ENCODE measurements around the gene OSM. TPM values are rescaled to one million over a fixed set of nuclear protein-coding genes. Genes with fewer than 3 reads are reported as not detected.

The OSM gene
- total and polyA plus RNA-seq, 2 donors (not counting 3 experiments of a cell fraction or from before 2014, with no cell fraction given), result not detected

DNA sequence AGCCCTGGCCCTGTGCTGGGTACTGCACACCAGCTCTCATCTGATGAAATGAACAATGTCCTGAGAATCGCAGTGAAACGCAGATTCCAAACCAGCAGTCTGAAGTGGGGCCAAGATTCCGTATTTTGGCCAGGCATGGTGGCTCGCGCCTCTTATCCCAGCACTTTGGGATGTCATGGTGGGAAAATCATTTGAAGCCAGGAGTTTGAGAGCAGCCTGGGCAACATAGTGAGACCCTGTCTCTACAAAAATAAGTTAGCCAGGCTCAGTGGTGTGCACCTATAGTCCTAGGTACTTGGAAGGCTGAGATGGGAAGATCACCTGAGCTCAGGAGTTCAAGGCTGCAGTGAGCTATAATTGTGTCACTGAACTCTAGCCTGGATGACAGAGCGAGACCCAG is 33.1 kb downstream of the OSM start:
- no TSS peak for BruUV-seq (replicated peaks)
- no peaks in the 10 kb centered on the region for H3K4me1 ChIP-seq (ENCODE audit: control insufficient read depth, extremely low read depth, insufficient read depth, low read length)
- POLR2A ChIA-PET, result no interaction called here
- FAIRE-seq, result no peak
- TF ChIP-seq POLR2AphosphoS5 (IDR thresholded peaks at IDR 0.05; ENCODE audit: insufficient read depth, low read depth, low read length), result no peak
- TF ChIP-seq, protein P1, sequence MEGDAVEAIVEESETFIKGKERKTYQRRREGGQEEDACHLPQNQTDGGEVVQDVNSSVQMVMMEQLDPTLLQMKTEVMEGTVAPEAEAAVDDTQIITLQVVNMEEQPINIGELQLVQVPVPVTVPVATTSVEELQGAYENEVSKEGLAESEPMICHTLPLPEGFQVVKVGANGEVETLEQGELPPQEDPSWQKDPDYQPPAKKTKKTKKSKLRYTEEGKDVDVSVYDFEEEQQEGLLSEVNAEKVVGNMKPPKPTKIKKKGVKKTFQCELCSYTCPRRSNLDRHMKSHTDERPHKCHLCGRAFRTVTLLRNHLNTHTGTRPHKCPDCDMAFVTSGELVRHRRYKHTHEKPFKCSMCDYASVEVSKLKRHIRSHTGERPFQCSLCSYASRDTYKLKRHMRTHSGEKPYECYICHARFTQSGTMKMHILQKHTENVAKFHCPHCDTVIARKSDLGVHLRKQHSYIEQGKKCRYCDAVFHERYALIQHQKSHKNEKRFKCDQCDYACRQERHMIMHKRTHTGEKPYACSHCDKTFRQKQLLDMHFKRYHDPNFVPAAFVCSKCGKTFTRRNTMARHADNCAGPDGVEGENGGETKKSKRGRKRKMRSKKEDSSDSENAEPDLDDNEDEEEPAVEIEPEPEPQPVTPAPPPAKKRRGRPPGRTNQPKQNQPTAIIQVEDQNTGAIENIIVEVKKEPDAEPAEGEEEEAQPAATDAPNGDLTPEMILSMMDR (IDR thresholded peaks at IDR 0.05; ENCODE audit: extremely low read depth in 1 of 2, insufficient read depth in 1 of 2, low read depth in 1 of 2, low read length in 2 of 2), result no peak
- TF ChIP-seq, protein P2, sequence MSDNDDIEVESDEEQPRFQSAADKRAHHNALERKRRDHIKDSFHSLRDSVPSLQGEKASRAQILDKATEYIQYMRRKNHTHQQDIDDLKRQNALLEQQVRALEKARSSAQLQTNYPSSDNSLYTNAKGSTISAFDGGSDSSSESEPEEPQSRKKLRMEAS (IDR thresholded peaks at IDR 0.05; ENCODE audit: insufficient read depth, insufficient read length), result no peak
- no peak for TF ChIP-seq FOS (IDR thresholded peaks at IDR 0.05; ENCODE audit: borderline replicate concordance, insufficient read depth, low read length)
- TF ChIP-seq POLR2A (IDR thresholded peaks at IDR 0.05; ENCODE audit: low read depth, low read length), result no peak
- no peak for TF ChIP-seq GATA2 (IDR thresholded peaks at IDR 0.05; ENCODE audit: insufficient read depth, insufficient read length, low read depth, low read length)
- TF ChIP-seq JUN (IDR thresholded peaks at IDR 0.05; ENCODE audit: borderline replicate concordance, insufficient read depth, insufficient read length, low read depth), result no peak
- TF ChIP-seq MYC (IDR thresholded peaks at IDR 0.05; ENCODE audit: low read depth, low read length), result no peak
- no peak for TF ChIP-seq EZH2 (IDR thresholded peaks at IDR 0.05; ENCODE audit: borderline replicate concordance, low read depth, low read length, severe bottlenecking)
- H3K36me3 ChIP-seq (ENCODE audit: control insufficient read depth in 2 of 2, extremely low read depth in 1 of 2, insufficient read depth in 2 of 2, low read length in 2 of 2), result no peaks in the 10 kb centered on the region
- CTCF ChIA-PET, result interaction anchor here (1.0 to 1.9 kb wide), 2 partner anchors 17 to 126 kb away, joined by 5 to 6 read pairs; no protein-coding TSS in a partner anchor
- H3K9ac ChIP-seq (replicated peaks; ENCODE audit: extremely low read depth, insufficient read depth, low read length), result no peak overlapping the region
- H4K20me1 ChIP-seq (replicated peaks; ENCODE audit: control insufficient read depth, extremely low read depth, insufficient read depth, low read length), result no peaks in the 10 kb centered on the region
- no peak overlapping the region for H2AFZ ChIP-seq (ENCODE audit: low read depth, low read length)
- H3K27me3 ChIP-seq (ENCODE audit: control insufficient read depth in 2 of 2, insufficient read depth in 2 of 2, low read length in 2 of 2), result peaks cover 19 to 21% of the 10 kb centered on the region in 2 experiments
- H3K9me1 ChIP-seq (replicated peaks; ENCODE audit: control insufficient read depth, extremely low read depth, insufficient read depth, low read length), result no peaks in the 10 kb centered on the region
- H3K27ac ChIP-seq (ENCODE audit: insufficient read depth, low read depth, low read length), result no peak overlapping the region
- no peaks in the 10 kb centered on the region for H3K79me2 ChIP-seq (ENCODE audit: control insufficient read depth, insufficient read depth, low read length)
- dilution Hi-C loops (cut with MboI; ENCODE audit: extremely low pct_ligation_motif_present, low sequenced_read_pairs) (no loop called here), intact Hi-C loops (cut with micrococcal nuclease) (no loop called here)
- H3K4me3 ChIP-seq (replicated peaks in 1 of 3; ENCODE audit: insufficient read depth in 1 of 3, low read depth in 1 of 3, low read length in 3 of 3), result no peak overlapping the region
- no peak overlapping the region for H3K4me2 ChIP-seq (ENCODE audit: insufficient read depth, low read length)
- no peaks in the 10 kb centered on the region for H3K9me3 ChIP-seq (replicated peaks; ENCODE audit: control insufficient read depth, insufficient read depth, low read length)
- no peak for DNase-seq (ENCODE audit: low read depth, low spot score)

All from endothelial cell of umbilical vein (primary cell).